SU-DHL-6 (cell line): Measurements from ENCODE around the gene POLE3.

ENCODE experiments used
- EZH2phosphoT487 ChIP-seq: fragments of 200-600 bp; sonication (generic), shearing (Covaris generic); conservative IDR thresholded peaks from 2 replicates; pipeline ENCODE4 v1.6.1; 2018; ENCODE audit warnings: mild to moderate bottlenecking, antibody characterized with exemption, low read length, moderate library complexity, mixed read lengths
- TF ChIP-seq, protein P1 (sequence below): fragments of 200-600 bp; sonication (generic); IDR thresholded peaks from one replicate; pipeline ENCODE4 v1.5.1; 2017; ENCODE audit warnings: antibody characterized with exemption, mild to moderate bottlenecking, low read length, moderate library complexity; ENCODE audit not compliant: insufficient read depth, poor library complexity, severe bottlenecking

DNA sequence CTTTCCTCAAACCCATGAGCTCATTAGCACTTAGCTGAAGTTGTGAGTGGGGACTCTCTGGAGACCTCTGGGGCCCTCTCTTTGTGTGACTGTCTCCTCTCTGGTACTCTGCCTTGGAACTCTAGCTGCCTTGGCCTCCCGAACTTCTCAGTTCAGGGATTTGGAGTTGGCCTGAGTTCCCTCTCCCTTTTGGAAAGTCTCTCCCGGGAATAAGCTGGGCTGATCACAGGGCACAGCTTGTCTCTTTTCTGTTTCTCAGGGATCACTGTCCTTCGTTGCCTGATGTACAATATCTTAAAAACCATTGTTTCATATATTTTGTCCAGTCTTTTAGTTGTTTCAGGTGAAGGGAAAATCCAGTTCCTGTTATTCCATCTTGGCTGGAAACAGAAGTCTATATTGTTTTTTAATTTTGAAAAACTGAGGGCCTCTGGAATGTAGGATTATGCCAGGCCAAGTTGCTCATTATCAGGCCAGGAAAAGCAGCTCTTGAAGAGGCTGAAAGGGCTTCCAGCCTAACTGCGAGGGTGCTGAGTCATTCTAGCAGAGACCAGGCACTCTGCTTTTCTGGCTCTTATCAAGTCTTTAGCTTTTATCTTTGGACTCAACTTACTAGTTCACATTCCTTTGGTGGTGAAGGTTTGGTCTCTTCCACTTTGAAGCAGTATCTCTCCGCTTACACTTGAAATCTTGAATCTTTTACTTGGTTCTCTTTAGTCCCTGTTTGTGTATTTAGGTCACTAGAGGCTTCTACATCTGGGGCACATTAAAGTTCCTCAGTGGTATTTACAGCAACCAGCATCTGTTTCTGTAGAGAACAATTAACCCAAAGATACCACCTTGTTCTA is 44.7 kb upstream of the POLE3 start:
- TF ChIP-seq, protein P1, sequence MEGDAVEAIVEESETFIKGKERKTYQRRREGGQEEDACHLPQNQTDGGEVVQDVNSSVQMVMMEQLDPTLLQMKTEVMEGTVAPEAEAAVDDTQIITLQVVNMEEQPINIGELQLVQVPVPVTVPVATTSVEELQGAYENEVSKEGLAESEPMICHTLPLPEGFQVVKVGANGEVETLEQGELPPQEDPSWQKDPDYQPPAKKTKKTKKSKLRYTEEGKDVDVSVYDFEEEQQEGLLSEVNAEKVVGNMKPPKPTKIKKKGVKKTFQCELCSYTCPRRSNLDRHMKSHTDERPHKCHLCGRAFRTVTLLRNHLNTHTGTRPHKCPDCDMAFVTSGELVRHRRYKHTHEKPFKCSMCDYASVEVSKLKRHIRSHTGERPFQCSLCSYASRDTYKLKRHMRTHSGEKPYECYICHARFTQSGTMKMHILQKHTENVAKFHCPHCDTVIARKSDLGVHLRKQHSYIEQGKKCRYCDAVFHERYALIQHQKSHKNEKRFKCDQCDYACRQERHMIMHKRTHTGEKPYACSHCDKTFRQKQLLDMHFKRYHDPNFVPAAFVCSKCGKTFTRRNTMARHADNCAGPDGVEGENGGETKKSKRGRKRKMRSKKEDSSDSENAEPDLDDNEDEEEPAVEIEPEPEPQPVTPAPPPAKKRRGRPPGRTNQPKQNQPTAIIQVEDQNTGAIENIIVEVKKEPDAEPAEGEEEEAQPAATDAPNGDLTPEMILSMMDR, result no peak
- TF ChIP-seq EZH2phosphoT487, result no peak
